Mucosa of gallbladder (tissue), 1 donor: ENCODE data around the gene HORMAD1. TPM values are rescaled to one million over a fixed set of nuclear protein-coding genes. Genes with fewer than 3 reads are reported as not detected.
A peak's percentile ranks its signal among the peaks of the same experiment; 100 is the strongest.
"Not testable (repeated sequence)": the region's sequence is repeated elsewhere in the genome, so short reads cannot be mapped to it uniquely, and the experiment has no call there.

Experiments
- DNase-seq: peaks from one replicate; pipeline ENCODE4 v3.0.0-alpha.2; 2020; ENCODE audit warnings: low spot score
- total RNA-seq: library from RNA; stranded (reverse); gene quantifications from one replicate; pipeline ENCODE4 v1.2.1, GENCODE V29; 2021
- donor health status: DM: no; HTN: no; CAD: no.

Gene HORMAD1
- total RNA-seq, 1 donor from 2014 or later, result not detected

- peak; percentile 97 for DNase-seq
Measured at GRCh38 chr1:150696995-150697927, 23.4 kb downstream of the HORMAD1 start, which contains the start of gene GOLPH3L. Gene GOLPH3L (minus strand): TSS chr1:150697154. CDS start chr1:150694838, 2,316 bp downstream.

- DNase-seq, result no peak
Measured at GRCh38 chr1:150696590-150696989, 24.1 kb downstream of the HORMAD1 start.

- DNase-seq, result no peak
Measured at GRCh38 chr1:150696162-150696561, 24.5 kb downstream of the HORMAD1 start.

GRCh38 chr1:150695561-150695960 lies 25.1 kb downstream of the HORMAD1 start:
- no peak for DNase-seq

GRCh38 chr1:150692720-150693119 lies 28.0 kb downstream of the HORMAD1 start:
- no peak for DNase-seq

- DNase-seq, result no peak
Measured at GRCh38 chr1:150688763-150689162, 31.9 kb downstream of the HORMAD1 start.

GRCh38 chr1:150686275-150686674 lies 34.4 kb downstream of the HORMAD1 start:
- no peak for DNase-seq

- no peak for DNase-seq
Measured at GRCh38 chr1:150683914-150684313, 36.8 kb downstream of the HORMAD1 start.

GRCh38 chr1:150678988-150679387 lies 41.7 kb downstream of the HORMAD1 start:
- DNase-seq, result no peak

GRCh38 chr1:150674881-150675280 lies 45.8 kb downstream of the HORMAD1 start:
- no peak for DNase-seq

- no peak for DNase-seq
Measured at GRCh38 chr1:150663321-150663720, 57.4 kb downstream of the HORMAD1 start.

GRCh38 chr1:150662811-150663210 lies 57.9 kb downstream of the HORMAD1 start:
- no peak for DNase-seq

- DNase-seq, result no peak
Measured at GRCh38 chr1:150661156-150661555, 59.5 kb downstream of the HORMAD1 start.

- no peak for DNase-seq
Measured at GRCh38 chr1:150660584-150660983, 60.1 kb downstream of the HORMAD1 start.

GRCh38 chr1:150657064-150657463 lies 63.6 kb downstream of the HORMAD1 start:
- DNase-seq, result not testable (repeated sequence)

- not testable (repeated sequence) for DNase-seq
Measured at GRCh38 chr1:150654635-150655034, 66.1 kb downstream of the HORMAD1 start.

- no peak for DNase-seq
Measured at GRCh38 chr1:150650193-150650592, 70.5 kb downstream of the HORMAD1 start.

GRCh38 chr1:150649441-150650075 lies 71.1 kb downstream of the HORMAD1 start:
- no peak for DNase-seq

Other genes with a start within 250 kb of the HORMAD1 start
- gene TARS2, start 233.5 kb downstream of the HORMAD1 start, total RNA-seq, result 28.3 TPM
- 681 TPM for gene ECM1, start 212.8 kb downstream of the HORMAD1 start, total RNA-seq
- gene FALEC, start 205.1 kb downstream of the HORMAD1 start, total RNA-seq, result 1.1 TPM
- 17.2 TPM for gene ADAMTSL4, start 171.5 kb downstream of the HORMAD1 start, total RNA-seq
- gene MCL1, start 141.3 kb downstream of the HORMAD1 start, total RNA-seq, result 231 TPM
- 181 TPM for gene ENSA, start 91.3 kb downstream of the HORMAD1 start, total RNA-seq
- 52.9 TPM for gene GOLPH3L, start 23.7 kb downstream of the HORMAD1 start, total RNA-seq
- gene CTSS, start 44.9 kb upstream of the HORMAD1 start, total RNA-seq, result 106 TPM
- 47.6 TPM for gene CTSK, start 87.4 kb upstream of the HORMAD1 start, total RNA-seq
- gene ARNT, start 155.7 kb upstream of the HORMAD1 start, total RNA-seq, result 38.9 TPM
- gene CTXND2, start 166.2 kb upstream of the HORMAD1 start, total RNA-seq, result not detected
- gene SETDB1, start 205.5 kb upstream of the HORMAD1 start, total RNA-seq, result 42.6 TPM